GM18873 (cell line): ENCODE results near the gene CDC26.

Source experiments
- ATAC-seq: cut with Tn5 transposase; IDR thresholded peaks from one replicate; pipeline ENCODE4 v1.9.1; 2021; ENCODE audit warnings: mild to moderate bottlenecking, moderate library complexity, moderate number of reproducible peaks; ENCODE audit not compliant: unreplicated experiment, low FRiP score

CDC26 gene

DNA sequence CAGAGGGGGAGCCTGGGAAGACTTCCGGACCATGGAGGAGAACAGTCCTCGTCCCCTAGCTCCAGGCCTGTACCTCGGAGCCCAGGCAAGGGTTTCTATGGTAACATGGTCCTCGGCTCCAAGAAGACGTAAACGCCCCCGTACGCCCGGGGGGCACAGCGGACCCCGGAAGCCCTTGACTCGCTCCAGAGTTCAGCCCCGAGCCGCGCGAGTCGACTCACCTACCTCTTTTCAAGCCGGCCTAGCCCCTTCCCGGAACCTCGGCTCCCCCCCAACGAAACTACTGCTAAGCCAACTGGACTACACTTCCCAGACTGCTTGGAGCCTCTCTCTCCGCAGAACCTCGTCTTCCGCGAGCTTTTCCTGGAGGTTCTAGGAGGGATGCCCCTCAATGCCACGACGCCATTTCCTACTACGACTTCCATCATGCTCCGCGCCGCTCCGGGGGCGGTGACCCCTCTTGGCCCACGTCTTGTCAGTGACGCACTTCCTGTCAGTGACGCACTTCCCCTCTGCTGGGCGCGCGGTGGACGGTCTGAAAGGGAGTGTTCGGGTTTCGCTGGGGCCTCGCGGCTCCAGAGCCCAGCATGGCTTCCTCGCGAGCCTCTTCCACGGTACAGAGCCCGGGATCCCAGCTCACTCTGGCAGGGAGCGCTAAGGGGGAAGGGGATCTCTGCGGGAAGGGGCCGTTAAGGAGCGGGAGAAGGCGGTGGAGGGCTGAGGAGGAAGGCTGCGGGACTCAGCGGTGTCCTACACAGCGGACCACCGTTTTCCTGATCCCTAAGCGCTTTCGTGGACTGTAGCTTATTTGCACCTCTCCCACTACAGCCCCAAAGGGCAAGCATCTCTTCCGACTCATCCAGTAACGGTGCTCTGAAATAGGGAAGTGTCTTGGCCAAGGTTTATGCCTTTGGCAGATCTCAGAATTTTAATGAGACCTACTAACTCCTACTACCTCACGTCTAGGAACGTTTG, at the start of gene CDC26, which contains the start of gene PRPF4:
Gene CDC26 (minus strand): TSS at position 416 of the 975 bp plus-strand sequence. CDS start 3,065 bp downstream, outside the sequence.
Gene PRPF4 (plus strand): TSS at position 502 of the 975 bp plus-strand sequence. CDS start 86 bp downstream, at position 588.
- peak; percentile 97 for ATAC-seq

DNA sequence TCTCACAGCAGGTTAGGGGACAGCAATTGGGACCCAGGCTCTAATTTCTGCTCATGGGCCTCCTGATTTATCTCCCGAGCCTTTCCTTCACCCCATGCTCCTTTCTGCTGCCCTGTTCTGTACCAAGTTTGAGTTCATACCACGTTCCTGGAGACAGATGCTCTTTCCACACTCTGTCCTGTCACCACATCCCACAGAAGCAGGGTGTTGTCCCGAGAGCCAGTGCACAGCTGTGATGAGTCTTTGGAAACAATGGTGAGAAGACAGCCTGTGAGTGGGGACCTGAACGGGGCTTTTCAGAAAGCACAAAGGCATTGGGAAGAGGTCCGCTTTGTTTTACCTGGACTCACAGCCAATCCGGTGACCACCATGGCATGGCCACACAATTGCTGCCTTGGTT, 47.3 kb upstream of the CDC26 start:
- ATAC-seq = no peak

DNA sequence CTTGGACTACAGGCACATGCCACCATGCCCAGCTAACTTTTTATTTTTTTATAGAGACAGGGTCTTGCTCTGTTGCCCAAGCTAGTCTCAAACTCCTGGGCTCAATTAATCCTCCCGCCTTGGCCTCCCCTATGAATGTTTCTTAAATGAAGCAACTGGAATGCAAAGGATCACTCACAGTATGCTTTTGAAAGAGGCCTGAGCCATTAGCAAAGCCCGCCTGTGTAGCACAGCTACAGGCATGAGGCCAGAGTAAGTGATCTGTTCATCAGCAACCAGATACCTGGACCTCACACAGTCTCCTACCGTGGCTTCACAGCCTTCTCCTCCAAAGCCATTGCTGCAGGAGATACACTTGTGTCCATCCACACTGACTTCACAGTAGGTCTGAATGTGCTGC, 44.7 kb upstream of the CDC26 start:
- no peak for ATAC-seq

DNA sequence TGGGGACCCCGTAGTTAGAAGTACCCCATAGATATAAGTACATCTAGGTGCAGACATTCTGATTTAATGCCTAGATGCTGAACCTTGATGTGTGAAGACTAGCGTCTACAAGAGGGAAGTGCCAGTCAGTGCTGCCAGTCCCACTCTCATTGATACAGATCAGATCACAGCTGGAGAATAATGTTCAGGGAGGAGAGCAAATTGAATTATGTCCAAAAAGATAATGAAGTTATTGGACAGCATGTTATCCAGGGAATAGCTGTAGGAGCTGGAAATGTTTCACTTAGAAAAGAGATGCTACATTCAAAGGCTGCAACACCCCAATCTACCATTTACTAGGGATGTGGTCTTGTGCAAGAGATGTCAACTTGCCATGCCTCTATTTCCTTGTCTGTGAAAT, 43.7 kb upstream of the CDC26 start:
- no peak for ATAC-seq

DNA sequence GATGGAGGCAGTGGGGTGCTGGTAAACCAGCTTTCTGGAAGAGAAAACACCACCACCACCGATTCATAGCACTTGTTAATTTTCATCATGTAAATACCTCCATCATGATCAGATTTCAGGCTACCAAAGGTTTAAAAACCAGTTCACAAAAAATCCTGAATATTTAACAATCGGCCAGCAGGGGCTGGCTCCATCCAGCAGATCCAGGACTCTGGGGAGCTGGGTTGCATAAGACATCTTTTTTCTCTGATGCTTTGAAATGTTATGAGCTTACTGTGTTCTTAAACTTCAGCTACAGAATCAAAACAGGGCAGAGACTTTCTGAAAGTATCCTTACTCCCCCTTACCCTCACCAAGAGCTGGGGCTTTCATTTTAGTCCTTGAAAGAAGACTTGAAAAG, 42.4 kb upstream of the CDC26 start:
- no peak for ATAC-seq

DNA sequence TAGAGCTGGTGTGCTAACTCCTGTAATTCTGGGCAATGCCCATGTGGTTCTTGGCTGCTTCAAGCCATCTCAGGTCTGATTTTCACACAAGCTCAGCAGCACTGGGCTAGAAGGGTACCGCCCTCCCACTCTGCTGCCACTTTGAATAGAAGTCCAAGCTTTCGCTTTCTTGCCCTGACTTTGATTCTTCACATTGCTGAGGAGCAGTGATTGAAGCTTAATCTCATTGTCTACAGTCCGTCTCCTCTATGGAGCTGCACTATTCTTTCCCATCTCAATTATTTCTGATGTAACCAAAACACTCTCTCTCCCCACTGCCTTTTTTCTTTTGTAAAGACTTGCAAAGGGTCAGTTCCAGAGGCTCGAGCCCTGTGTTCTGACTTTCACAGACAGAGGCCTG, 40.7 kb upstream of the CDC26 start:
- no peak for ATAC-seq

DNA sequence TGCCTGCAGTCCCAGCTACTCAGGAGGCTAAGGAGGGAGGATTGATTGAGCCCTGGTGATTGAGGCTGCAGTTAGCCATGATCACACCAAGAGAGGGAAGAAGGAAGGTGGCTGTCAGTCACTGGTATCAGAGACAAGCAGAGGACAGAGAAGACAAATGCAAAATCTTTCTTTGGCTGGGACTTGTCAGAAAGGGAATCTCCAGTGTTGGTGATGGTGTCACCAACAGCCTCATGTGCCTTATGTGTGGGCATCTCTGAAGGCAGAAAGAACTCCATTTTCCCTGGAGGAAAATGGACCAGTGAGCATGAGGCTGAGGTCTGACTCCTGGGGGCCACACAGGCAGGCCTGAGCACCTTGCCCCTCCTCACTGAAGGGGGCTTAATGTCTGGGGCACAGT, 39.9 kb upstream of the CDC26 start:
- no peak for ATAC-seq

DNA sequence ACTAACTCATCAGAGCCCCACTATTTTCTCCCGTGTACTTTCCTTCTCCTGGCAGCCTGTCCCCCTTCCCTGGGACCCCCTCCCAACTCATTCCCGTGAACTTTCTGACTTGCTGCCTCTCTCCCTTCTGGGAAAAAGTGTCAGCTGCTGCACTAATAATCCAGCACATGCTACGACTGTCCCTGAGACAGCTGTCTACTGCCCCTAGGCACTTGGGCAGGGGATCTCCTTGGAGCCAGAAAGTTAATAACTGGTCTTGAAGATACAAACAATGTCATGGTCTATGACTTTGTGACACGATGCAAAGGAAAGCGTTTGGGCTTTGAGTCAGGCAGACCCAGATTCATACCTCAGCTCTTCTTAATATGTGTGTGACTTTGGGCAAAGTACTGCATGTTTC, 37.9 kb upstream of the CDC26 start:
- no peak for ATAC-seq

DNA sequence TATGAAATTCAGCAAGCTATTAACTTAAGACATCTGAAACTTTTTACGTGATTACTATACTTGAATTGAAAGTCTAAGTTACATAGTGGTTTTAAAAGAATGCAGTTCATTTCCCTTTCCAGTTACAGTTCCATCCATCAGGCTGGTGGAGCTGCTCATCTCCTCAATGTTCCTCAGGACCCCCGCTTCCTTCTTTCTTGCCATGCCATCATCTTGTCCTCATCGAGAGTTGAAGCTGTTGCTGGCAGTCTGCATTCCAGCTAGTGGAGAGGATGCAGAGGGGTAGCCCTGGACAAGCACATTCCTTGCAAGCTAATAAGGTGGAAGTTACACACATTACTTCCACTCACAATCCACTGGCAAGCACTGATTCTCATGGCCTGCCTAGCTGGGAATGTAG, 36.6 kb upstream of the CDC26 start:
- ATAC-seq = no peak

DNA sequence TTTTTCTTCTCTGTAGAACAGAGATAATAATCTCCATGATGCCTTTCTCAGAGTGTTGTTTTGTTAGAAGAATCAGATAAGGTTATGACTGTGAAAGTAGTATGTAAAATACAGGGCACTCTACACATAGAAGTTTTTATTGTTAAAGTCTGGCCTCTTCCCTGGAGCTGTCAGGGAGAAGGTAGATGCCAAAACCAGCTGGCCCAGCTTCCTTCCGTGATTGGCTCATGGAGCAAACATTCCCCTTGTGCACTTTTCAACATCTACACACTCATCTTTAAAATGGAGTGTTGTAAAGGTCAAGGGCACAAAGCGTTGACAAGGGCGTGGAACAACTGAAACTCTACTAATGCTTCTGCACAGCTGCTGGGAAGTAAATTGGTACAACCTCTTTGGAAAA, 35.2 kb upstream of the CDC26 start:
- no peak for ATAC-seq

DNA sequence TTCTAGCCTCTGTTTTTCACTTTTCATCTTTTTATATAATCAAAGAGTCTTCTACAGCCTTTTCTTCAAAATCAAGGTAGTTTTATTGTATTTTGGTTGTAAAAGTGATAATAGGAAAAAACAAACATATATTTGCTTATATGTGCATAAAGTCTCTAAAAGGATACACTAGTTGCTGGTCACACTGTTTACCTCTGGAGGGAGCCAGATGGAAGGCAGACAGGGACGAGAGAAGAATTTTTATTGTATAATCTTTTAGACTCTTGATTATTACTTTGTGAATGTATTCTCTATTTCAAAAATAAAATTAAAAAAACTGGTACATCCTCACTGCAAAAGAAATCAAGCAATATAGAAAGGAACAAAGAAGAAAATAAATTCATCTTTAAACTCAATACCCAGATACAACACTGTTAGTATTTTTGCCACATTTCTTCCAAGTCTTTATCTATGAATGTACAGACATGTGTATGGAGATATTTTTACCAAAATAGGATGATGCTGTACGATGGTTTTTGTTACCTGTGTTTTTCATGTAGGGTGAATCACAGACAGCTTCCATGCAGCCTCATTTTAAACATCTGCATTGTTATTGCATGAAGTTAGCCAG, 33.9 kb upstream of the CDC26 start:
- ATAC-seq = no peak

DNA sequence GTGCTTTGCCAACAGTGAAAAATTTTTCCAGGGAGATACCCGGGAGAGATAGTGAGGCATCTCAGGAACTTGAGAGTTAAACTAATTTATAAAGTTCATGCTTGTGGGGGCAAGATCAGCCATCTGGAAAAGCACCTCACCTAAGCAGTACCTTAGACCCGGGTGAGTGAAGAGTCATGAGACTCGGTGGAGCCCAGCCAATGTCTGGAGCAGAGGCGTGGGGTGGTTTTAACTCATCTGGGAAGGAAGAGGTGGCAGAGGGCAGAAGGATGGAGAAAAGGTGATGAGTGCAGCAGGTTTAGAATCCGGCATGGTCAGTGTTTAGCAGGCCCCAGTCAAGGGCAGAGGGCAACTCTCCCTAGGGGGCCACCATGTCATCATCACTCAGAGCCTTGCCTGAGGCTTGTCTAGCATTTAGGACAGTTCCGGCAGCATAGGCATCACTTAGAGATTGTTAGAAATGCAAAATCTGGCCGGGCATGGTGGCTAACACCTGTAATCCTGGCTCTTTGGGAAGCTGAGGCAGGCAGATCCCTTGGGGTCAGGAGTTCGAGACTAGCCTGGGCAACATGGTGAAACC, 32.1 kb upstream of the CDC26 start:
- no peak for ATAC-seq

DNA sequence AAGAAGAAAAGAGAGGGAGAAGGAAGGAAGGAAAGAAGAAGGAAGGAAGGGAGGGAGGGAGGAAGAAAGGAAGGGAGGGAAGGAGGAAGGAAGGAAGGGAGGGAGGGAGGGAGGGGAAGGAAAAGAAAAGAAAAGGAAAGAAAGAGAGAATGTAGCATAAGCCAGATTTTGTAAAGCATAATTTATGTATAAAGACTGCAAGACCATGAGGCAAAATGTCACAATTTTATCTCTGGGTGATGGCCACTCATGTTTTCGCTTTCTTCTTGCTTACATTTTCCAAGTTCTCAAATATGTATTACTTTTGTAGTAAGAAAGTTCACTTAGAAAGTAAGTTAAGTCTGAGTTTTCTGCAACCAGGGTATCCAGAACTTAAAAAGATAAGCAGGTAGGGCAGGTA, 31.2 kb upstream of the CDC26 start:
- ATAC-seq = no peak

DNA sequence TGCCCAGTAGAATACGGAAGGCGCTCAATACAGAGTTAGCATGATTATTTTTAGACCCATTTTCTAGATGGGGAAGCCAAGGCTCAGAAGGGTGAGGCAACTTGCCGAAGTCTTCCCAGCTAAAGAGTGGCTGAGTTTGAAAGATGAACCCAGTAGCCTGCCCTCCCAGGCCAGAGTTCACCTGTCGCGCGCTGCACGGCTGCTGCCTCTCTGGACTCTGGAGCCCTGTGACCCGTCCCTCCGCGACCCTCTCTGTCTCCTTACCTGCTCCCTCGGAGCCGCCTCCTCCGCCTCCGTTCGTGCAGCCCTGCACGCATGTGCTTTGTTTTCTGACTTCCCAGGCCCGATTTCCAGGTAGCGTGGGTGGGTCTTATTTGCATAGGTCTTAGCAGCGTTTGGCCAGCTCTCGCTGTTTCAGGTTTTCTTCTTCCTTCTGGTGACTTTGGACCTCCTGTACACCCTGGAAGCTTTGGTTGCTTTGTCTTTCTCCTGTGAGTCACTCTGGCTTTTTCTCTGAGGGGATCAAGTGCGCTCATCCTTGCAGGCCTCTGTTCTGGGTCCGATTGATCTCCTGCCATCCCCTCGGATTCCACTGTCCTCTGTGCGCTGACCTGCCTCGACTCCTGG, 27.5 kb upstream of the CDC26 start, which contains the start of gene RNF183:
Gene RNF183 (minus strand): TSS at position 585 of the 627 bp plus-strand sequence. CDS start 5,192 bp downstream, outside the sequence.
- ATAC-seq = no peak

DNA sequence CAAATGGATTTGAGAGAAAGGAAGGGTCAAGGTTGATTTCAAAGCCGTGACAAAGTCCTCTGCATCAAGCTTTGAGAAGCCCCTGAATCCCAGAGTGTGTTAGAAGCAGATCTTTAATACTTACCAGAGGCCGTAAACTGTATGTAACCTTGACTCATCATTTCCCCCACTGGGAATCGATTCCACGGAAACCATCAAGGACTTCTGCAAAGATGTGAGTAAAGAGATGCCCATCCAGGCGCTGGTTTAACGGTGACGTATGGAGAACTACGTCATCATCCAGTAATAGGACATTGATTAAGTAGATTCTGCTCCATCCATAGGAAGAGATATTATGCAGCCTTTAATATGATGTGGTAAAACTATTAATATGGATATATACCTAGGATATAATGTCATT, 26.2 kb upstream of the CDC26 start:
- no peak for ATAC-seq

DNA sequence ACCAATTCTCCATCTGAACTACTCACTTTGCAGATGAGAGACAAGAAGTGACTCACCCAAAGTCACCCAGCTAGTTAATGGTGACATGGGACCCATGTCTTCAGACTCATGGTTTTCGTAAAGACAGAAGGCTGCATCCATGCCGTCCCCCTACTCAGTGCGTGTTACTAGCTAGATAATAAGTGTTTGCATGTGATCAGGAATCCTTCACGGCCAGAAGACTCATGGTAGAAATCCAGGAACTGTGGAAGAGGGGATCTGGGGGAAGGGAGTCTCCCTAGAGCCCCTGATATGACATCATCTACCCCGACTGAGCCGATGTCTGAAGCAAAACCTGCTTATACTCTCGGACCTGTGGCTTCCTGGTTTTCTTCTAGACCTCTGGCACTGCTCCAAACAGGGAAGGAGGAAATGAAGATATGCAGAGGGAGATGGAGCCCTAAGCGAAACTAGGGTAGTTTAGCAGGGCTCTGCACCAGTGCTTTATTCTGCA, 24.5 kb upstream of the CDC26 start:
- ATAC-seq = no peak

DNA sequence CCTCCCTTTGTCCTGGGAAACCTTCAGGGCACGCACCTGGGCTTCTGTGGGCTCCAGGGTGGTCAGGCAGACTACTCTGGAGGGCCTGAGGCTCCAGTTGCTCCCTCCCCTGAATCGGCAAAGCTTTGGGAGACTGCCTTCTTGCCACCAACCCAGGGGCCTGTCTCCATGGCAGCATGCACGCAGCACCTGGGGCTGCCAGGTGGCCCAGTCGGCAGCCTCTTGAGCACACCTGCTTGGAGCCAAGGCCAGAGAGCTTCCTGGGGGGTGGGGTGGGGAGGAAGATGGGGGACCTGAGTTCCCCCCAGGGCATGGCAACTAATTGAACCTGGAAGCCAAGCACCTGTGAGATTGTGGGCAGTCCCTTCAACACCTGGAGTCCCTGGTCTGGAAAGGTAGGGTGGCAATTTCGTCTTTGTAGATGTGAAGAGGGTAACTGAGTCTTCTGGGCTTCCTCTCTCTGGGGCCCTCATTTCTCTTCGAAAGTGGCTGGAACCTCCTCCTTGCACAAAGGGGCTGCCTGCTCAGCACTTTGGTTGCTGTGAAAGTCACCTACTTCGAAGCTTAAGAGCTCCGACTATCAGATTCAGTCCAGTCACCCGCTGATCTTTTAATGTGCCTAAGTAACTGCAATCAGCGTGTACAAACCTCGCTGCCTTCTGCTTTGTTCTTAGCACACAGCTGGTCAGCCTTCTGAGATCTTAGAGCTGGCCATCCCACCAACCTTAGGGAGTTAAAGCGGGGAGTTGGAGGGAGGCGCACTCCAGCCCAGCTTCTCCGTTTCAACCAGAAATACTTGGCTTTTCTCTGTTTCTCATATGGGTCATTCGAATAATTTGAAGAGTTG, 23.8 kb upstream of the CDC26 start:
- no peak for ATAC-seq

DNA sequence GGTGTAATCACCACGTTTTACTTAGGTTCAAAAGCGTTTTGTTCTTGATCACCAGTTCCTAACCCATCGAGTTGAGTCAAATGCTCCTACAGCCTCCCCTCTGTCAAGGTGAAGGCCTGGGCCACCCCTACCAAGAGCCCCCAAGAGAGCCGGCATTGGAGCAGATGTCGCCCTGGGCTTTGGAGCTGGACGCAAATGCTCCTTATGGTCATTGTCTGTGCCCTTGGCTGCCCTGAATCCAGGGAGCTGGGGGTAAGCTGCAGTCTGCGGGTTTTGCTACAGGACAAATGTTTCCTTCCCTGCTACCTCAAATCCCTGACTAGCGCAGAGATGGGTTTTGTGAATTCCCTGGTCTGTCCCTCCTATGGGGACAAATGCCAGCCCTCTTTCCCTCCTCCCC, 22.9 kb upstream of the CDC26 start:
- ATAC-seq = no peak

DNA sequence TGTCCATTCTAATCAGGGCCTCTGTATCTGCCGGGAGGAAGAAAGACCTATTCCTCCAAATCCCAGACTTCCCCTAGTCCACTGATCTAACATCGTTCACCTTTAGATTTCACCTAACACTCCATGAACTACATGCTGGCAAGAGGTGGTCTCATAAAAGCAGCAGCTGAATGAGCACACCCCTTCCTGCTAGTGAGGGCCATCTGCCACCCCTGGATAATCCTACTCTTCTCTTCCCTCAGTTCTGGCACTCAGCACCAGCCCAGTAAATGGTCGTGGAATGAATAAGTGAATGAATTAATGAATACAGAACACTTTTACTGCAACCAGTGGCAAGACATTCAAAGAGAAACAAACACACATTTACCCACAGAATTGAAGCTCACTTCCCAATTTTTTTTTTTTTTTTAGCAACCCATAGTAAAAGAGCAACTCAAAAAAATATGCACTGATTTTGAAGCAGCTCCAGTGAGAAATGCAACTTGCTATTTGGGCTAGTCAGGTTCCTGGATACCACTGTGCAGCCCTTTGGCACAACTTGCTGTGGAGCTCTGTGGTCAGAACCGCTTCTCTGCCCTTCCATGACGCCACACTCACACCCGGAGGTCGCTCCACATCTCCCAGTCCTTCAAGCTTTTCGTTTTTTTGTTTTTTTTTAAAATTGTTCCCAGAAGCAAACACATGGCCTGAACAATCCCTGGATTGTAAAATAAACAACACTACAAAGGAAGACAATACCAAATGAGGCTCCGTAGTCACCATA, 21.6 kb upstream of the CDC26 start:
- ATAC-seq = no peak
